ENCODE measurements around the gene ELAVL1. TPM values are rescaled to one million over a fixed set of nuclear protein-coding genes. Genes with fewer than 3 reads are reported as not detected.

Gene ELAVL1
- total RNA-seq, 1 donor from 2014 or later: 89.6 TPM

- Mint-ChIP-seq H3K36me3 (ENCODE audit: unreplicated experiment) (peaks cover 9% of the 10 kb centered on the region), H3K27ac (ENCODE audit: unreplicated experiment) (peak within 1 kb of the TSS; percentile 98), H3K27me3 (ENCODE audit: unreplicated experiment) (no peaks in the 10 kb centered on the region), H3K4me3 (ENCODE audit: unreplicated experiment) (peak within 1 kb of the TSS; percentile 86), H3K4me1 (ENCODE audit: unreplicated experiment) (peaks cover 17% of the 10 kb centered on the region), H3K9me3 (ENCODE audit: unreplicated experiment) (no peaks in the 10 kb centered on the region)
- peak; percentile 99 for DNase-seq (ENCODE audit: extremely low spot score, unreplicated experiment)
- TF ChIP-seq CTCF (IDR thresholded peaks at IDR 0.05): no peak
Measured at GRCh38 chr19:7943444-7944176, 61.8 kb downstream of the ELAVL1 start, which contains the start of gene TIMM44. Gene TIMM44 (minus strand): TSS chr19:7943666. CDS start chr19:7943651, 15 bp downstream.

GRCh38 chr19:7942981-7943443 lies 62.4 kb downstream of the ELAVL1 start:
- peak overlapping the region; percentile 98 for H3K27ac Mint-ChIP-seq (ENCODE audit: unreplicated experiment)
- H3K4me3 Mint-ChIP-seq (ENCODE audit: unreplicated experiment): peak overlapping the region; percentile 86
- no peak for TF ChIP-seq CTCF (IDR thresholded peaks at IDR 0.05)
- no peak for DNase-seq (ENCODE audit: extremely low spot score, unreplicated experiment)
- H3K4me1 Mint-ChIP-seq (ENCODE audit: unreplicated experiment): peaks cover 17% of the 10 kb centered on the region
- no peaks in the 10 kb centered on the region for H3K9me3 Mint-ChIP-seq (ENCODE audit: unreplicated experiment)
- H3K27me3 Mint-ChIP-seq (ENCODE audit: unreplicated experiment): no peaks in the 10 kb centered on the region
- H3K36me3 Mint-ChIP-seq (ENCODE audit: unreplicated experiment): peaks cover 9% of the 10 kb centered on the region

DNA sequence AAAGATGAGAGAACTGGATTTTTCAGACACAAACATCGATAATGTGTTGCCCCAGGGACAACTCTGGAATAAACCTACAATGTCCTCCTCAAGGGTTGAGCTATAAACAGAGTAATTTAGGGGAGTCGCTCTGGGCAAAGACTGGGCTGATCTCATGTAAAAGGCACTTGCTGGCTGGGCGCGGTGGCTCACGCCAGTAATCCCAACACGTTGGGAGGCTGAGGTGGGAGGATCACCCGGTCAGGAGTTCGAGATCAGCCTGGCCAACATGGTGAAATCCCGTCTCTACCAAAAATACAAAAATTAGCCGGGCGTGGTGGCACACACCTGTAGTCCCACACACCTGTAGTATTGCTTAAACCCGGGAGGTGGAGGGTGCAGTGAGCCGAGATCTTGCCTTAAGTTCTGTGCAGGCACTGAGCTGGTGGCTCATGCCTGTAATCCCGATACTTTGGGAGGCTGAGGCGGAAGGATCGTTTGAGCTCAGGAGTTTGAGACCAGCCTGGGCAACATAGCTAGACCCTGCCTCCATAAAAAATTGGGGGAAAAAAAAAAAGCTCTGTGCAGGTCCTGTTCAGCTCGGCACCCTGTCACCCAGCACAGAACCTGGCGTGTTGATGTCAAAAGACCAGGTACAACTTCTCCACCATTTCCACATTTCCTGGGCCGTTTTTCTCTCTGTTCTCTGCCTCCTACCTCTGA lies 63.4 kb downstream of the ELAVL1 start:
- no peak for DNase-seq (ENCODE audit: extremely low spot score, unreplicated experiment)
- Mint-ChIP-seq H3K36me3 (ENCODE audit: unreplicated experiment) (peaks cover 13% of the 10 kb centered on the region), H3K4me3 (ENCODE audit: unreplicated experiment) (peak overlapping the region; percentile 86), H3K27ac (ENCODE audit: unreplicated experiment) (no peak overlapping the region), H3K27me3 (ENCODE audit: unreplicated experiment) (no peaks in the 10 kb centered on the region), H3K4me1 (ENCODE audit: unreplicated experiment) (peaks cover 17% of the 10 kb centered on the region), H3K9me3 (ENCODE audit: unreplicated experiment) (no peaks in the 10 kb centered on the region)
- no peak for TF ChIP-seq CTCF (IDR thresholded peaks at IDR 0.05)

DNA sequence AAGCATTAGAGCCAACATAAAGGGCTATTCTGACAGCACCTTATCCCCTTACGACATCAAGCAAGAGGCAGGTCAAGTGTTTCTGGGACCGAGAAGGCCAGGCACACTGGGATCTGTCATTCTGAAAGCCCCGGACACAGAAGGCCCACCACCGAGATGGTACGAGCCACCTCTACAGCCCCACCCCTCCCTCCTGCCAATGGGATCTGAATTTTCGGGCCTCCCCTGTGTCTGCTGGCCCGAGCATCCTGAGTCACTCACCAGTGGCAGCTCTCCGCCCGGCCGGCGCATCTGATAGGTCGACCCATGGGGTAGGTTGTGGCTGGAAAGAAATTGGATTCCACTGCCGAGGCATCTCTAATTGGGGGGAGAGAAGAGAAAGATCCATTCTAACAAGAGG lies 64.6 kb downstream of the ELAVL1 start:
- Mint-ChIP-seq H3K27ac (ENCODE audit: unreplicated experiment) (no peak overlapping the region), H3K36me3 (ENCODE audit: unreplicated experiment) (peaks cover 18% of the 10 kb centered on the region), H3K27me3 (ENCODE audit: unreplicated experiment) (no peaks in the 10 kb centered on the region), H3K9me3 (ENCODE audit: unreplicated experiment) (no peaks in the 10 kb centered on the region), H3K4me3 (ENCODE audit: unreplicated experiment) (no peak overlapping the region), H3K4me1 (ENCODE audit: unreplicated experiment) (peaks cover 17% of the 10 kb centered on the region)
- DNase-seq (ENCODE audit: extremely low spot score, unreplicated experiment): no peak
- TF ChIP-seq CTCF (IDR thresholded peaks at IDR 0.05): no peak

DNA sequence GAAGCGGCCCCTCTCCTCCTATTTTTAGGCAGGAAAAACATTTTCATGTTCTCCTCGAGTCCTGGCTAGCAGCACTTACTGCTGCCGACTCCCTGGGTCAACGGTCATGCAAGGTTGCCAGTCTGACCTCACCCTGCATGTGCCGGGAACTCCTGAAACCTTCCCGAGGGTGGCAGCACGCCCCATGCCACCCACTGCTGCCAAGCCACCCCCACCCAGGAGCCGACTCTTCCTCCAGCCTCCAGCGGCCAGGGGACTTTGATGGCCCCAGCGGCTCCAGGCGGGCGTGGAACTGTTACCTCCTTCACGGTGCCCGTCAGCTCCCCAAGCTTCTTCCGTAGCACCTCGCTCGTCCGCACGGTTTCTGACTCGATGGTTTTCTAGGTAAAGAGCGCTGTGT lies 70.7 kb downstream of the ELAVL1 start:
- no peaks in the 10 kb centered on the region for H3K27me3 Mint-ChIP-seq (ENCODE audit: unreplicated experiment)
- peaks cover 8% of the 10 kb centered on the region for H3K4me1 Mint-ChIP-seq (ENCODE audit: unreplicated experiment)
- H3K27ac Mint-ChIP-seq (ENCODE audit: unreplicated experiment): no peak overlapping the region
- no peaks in the 10 kb centered on the region for H3K9me3 Mint-ChIP-seq (ENCODE audit: unreplicated experiment)
- DNase-seq (ENCODE audit: extremely low spot score, unreplicated experiment): no peak
- H3K36me3 Mint-ChIP-seq (ENCODE audit: unreplicated experiment): peaks cover 33% of the 10 kb centered on the region
- no peak overlapping the region for H3K4me3 Mint-ChIP-seq (ENCODE audit: unreplicated experiment)
- no peak for TF ChIP-seq CTCF (IDR thresholded peaks at IDR 0.05)
